Measurements from ENCODE around the gene RAB9A.

DNA sequence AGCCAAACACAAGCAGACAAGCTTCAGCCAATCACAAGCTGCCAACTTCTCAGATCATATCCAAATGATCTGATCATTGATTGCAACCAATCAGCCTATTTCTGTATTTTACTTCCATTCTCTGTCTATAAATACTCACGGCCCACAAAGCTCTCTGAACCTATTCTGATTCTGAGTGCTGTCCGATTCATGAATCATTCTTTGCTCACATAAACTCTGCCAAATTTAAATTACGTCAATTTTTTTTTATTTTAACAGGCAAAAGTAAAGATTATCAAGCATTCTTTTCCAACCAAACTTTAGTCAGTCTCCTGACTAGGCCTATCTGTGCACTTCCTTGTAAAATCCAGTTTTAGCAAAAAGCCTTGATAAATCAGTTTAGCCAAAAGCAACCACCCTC is 37.8 kb upstream of the RAB9A start:
- no peak for TF ChIP-seq CTCF (IDR thresholded peaks at IDR 0.05)
- no peak for TF ChIP-seq POLR2A (IDR thresholded peaks at IDR 0.05)
- no peak for TF ChIP-seq POLR2AphosphoS5 (IDR thresholded peaks at IDR 0.05; ENCODE audit: insufficient read depth in 1 of 2, low read depth in 1 of 2)
